CD14-positive monocyte (primary cell): Measurements from ENCODE around the gene MKI67. TPM values are rescaled to one million over a fixed set of nuclear protein-coding genes. Genes with fewer than 3 reads are reported as not detected.

ENCODE experiments used
- DNase-seq, 3 donors: peaks; one replicate each; pipeline ENCODE4 v3.0.0-alpha.2; 2011 to 2022
- H2AFZ ChIP-seq: 2 replicates; pipeline ENCODE4 v1.6.0; 2012; ENCODE audit warnings: mild to moderate bottlenecking, low read depth, low read length, inconsistent platforms; ENCODE audit not compliant: insufficient read depth, poor library complexity, severe bottlenecking
- H3K27ac ChIP-seq, 2 donors: 1 replicate in 1 of 2; 2 replicates in 1 of 2; pipeline ENCODE4 v1.5.1; 2012 to 2013; ENCODE audit warnings: low read length in 2 of 2, control low read depth in 1 of 2, inconsistent platforms in 1 of 2, low read depth in 1 of 2, mild to moderate bottlenecking in 1 of 2
- H3K27me3 ChIP-seq, 2 donors: one replicate each; pipeline versions ENCODE4 v1.6.0 to v1.6.1; 2011 to 2013; ENCODE audit warnings: low read length in 2 of 2; ENCODE audit not compliant: control insufficient read depth in 2 of 2, insufficient read depth in 2 of 2
- H3K36me3 ChIP-seq, 2 donors: replicated peaks in 1 of 2; 1 replicate in 1 of 2; 2 replicates in 1 of 2; pipeline versions ENCODE4 v1.5.1 to v1.6.1; 2012 to 2013; ENCODE audit warnings: low read length in 2 of 2, control low read depth in 1 of 2, inconsistent platforms in 1 of 2, mild to moderate bottlenecking in 1 of 2; ENCODE audit not compliant: insufficient read depth in 2 of 2, control insufficient read depth in 1 of 2
- H3K4me1 ChIP-seq, 2 donors: 1 replicate in 1 of 2; 2 replicates in 1 of 2; pipeline versions ENCODE4 v1.5.1 to v1.6.1; 2012 to 2013; ENCODE audit warnings: low read length in 2 of 2, control low read depth in 1 of 2, inconsistent platforms in 1 of 2, mild to moderate bottlenecking in 1 of 2, moderate library complexity in 1 of 2; ENCODE audit not compliant: insufficient read depth in 2 of 2, control insufficient read depth in 1 of 2
- H3K4me2 ChIP-seq: replicated peaks from 2 replicates; pipeline ENCODE3; 2012; ENCODE audit warnings: low read length, moderate library complexity, mild to moderate bottlenecking; ENCODE audit not compliant: poor library complexity, severe bottlenecking; ENCODE audit errors: extremely low read depth
- H3K4me3 ChIP-seq, 3 experiments: fragments of 200-600 bp in 1 of 3; sonication (generic) in 1 of 3; replicated peaks in 1 of 3; 1 replicate in 2 of 3; 2 replicates in 1 of 3; pipeline ENCODE4 v1.5.1; 2011 to 2013; ENCODE audit warnings: low read length in 3 of 3, mild to moderate bottlenecking in 3 of 3, control low read depth in 2 of 3, low read depth in 2 of 3, inconsistent platforms in 1 of 3, moderate library complexity in 1 of 3
- H3K79me2 ChIP-seq: 2 replicates; pipeline ENCODE4 v1.6.0; 2012; ENCODE audit warnings: mild to moderate bottlenecking, control low read depth, inconsistent platforms, low read length, moderate library complexity; ENCODE audit not compliant: insufficient read depth
- H3K9ac ChIP-seq: 2 replicates; pipeline ENCODE4 v1.6.0; 2017; ENCODE audit warnings: low read length, mild to moderate bottlenecking; ENCODE audit not compliant: insufficient read depth, poor library complexity, severe bottlenecking
- H3K9me3 ChIP-seq, 2 donors: replicated peaks in 1 of 2; 1 replicate in 1 of 2; 2 replicates in 1 of 2; pipeline versions ENCODE4 v1.5.1 to v1.6.1; 2012 to 2013; ENCODE audit warnings: low read length in 2 of 2, control low read depth in 1 of 2; ENCODE audit not compliant: control insufficient read depth in 1 of 2, insufficient read depth in 1 of 2
- H4K20me1 ChIP-seq: 2 replicates; pipeline ENCODE4 v1.6.0; 2012; ENCODE audit warnings: mild to moderate bottlenecking, low read length, control low read depth, moderate library complexity; ENCODE audit not compliant: insufficient read depth
- H3K27ac Mint-ChIP-seq, 7 donors: one replicate each; pipeline ENCODE4 v1.8.0; 2020; ENCODE audit warnings: mild to moderate bottlenecking in 7 of 7, mixed read lengths in 7 of 7, moderate library complexity in 6 of 7, inconsistent platforms in 2 of 7
- H3K27me3 Mint-ChIP-seq, 3 donors: one replicate each; pipeline ENCODE4 v1.8.0; 2021 to 2022; ENCODE audit warnings: low read depth in 3 of 3, mild to moderate bottlenecking in 3 of 3, mixed read lengths in 3 of 3, moderate library complexity in 3 of 3, inconsistent platforms in 1 of 3
- H3K36me3 Mint-ChIP-seq, 2 donors: one replicate each; pipeline ENCODE4 v1.8.0; 2020; ENCODE audit warnings: mixed read lengths in 2 of 2, inconsistent platforms in 1 of 2, mild to moderate bottlenecking in 1 of 2
- H3K4me1 Mint-ChIP-seq: one replicate; pipeline ENCODE4 v1.8.0; 2020; ENCODE audit warnings: mild to moderate bottlenecking, mixed read lengths
- H3K4me3 Mint-ChIP-seq, 2 donors: one replicate each; pipeline ENCODE4 v1.8.0; 2020; ENCODE audit warnings: mild to moderate bottlenecking in 2 of 2, mixed read lengths in 2 of 2, moderate library complexity in 1 of 2
- H3K9me3 Mint-ChIP-seq, 7 donors: one replicate each; pipeline ENCODE4 v1.8.0; 2020 to 2022; ENCODE audit warnings: mixed read lengths in 7 of 7, mild to moderate bottlenecking in 6 of 7, moderate library complexity in 6 of 7, inconsistent platforms in 2 of 7
- CTCF ChIP-seq: fragments of 200-600 bp; IDR thresholded peaks from one replicate; pipeline ENCODE4 v1.8.0; 2022; ENCODE audit warnings: antibody characterized with exemption, mild to moderate bottlenecking
- WGBS: methylation state at CpG from one replicate; pipeline ENCODE4 v1.1.5; 2013; ENCODE audit warnings: missing lambda C conversion rate; ENCODE audit not compliant: insufficient coverage; 5-methylcytosine and 5-hydroxymethylcytosine counted together
- intact Hi-C, 2 donors: fragments of 100-400 bp; cut with micrococcal nuclease; formaldehyde crosslinking; loops; one replicate each; pipeline versions ENCODE4 v1.15.0 to v1.15.1; 2023
- polyA plus RNA-seq, 3 donors: library from polyadenylated mRNA; depleted of rRNA in 1 of 3; unstranded in 2 of 3; stranded (reverse) in 1 of 3; fragments of 300-500 nt in 2 of 3; fragments of >200 nt in 1 of 3; fragmentation: Illumina TruSeq in 2 of 3; gene quantifications; 1 replicate in 2 of 3; 2 replicates in 1 of 3; pipeline ENCODE4 v1.2.3, GENCODE V29; 2012 to 2021

Gene MKI67
- polyA plus RNA-seq, 3 donors, result 0.02 to 0.05 TPM; not detected in 1

- Histone ChIP-seq H3K79me2 (peaks cover 42% of the 10 kb centered on the region), H2AFZ (no peak overlapping the region), H3K27ac (peak overlapping the region; percentile 44 to 59), H3K4me1 (peaks cover 91 to 98% of the 10 kb centered on the region in 2 donors), H3K9me3 (no peaks in the 10 kb centered on the region), H3K27me3 (no peaks in the 10 kb centered on the region), H3K4me2 (no peak overlapping the region), H3K9ac (no peak overlapping the region), H3K4me3 (no peak overlapping the region), H3K36me3 (peaks cover 73 to 74% of the 10 kb centered on the region in 2 donors), H4K20me1 (peaks cover 64% of the 10 kb centered on the region)
- 92% methylated on average over 7 of the region's 9 CpGs for WGBS
- H3K4me3 Mint-ChIP-seq, result peak overlapping the region in 1 of 2 donors; percentile 46
- no peak for DNase-seq
- peaks cover 95% of the 10 kb centered on the region for H3K4me1 Mint-ChIP-seq
- H3K27me3 Mint-ChIP-seq, result peaks cover 0 to 11% (median 2%) of the 10 kb centered on the region in 3 donors
- intact Hi-C loops, result loop anchor here in 1 of 2 donors (5.0 kb wide), 1 partner anchor 83 kb away; no protein-coding TSS in a partner anchor
- H3K36me3 Mint-ChIP-seq, result peaks cover 84 to 94% of the 10 kb centered on the region in 2 donors
- H3K9me3 Mint-ChIP-seq, result peaks cover 0 to 2% (median 0%) of the 10 kb centered on the region in 7 donors
- no peak for TF ChIP-seq CTCF
- H3K27ac Mint-ChIP-seq, result peak overlapping the region; percentile 54 to 100 (median 74)
Observed at GRCh38 chr10:128060341-128061250, 65.6 kb downstream of the MKI67 start.

GRCh38 chr10:128059982-128060293 is 66.3 kb downstream of the MKI67 start:
- 100% methylated on average over 1 of the region's 1 CpG for WGBS
- H3K27me3 Mint-ChIP-seq, result peaks cover 0 to 12% (median 0%) of the 10 kb centered on the region in 3 donors
- Histone ChIP-seq H3K9ac (no peak overlapping the region), H3K4me2 (no peak overlapping the region), H3K27me3 (no peaks in the 10 kb centered on the region), H3K4me1 (peaks cover 91 to 98% of the 10 kb centered on the region in 2 donors), H4K20me1 (peaks cover 64% of the 10 kb centered on the region), H3K9me3 (no peaks in the 10 kb centered on the region), H2AFZ (no peak overlapping the region), H3K27ac (peak overlapping the region; percentile 44 to 59), H3K79me2 (peaks cover 44% of the 10 kb centered on the region), H3K36me3 (peaks cover 74 to 75% of the 10 kb centered on the region in 2 donors), H3K4me3 (no peak overlapping the region)
- intact Hi-C loops, result loop anchor here in 1 of 2 donors (5.0 kb wide), 1 partner anchor 83 kb away; no protein-coding TSS in a partner anchor
- H3K36me3 Mint-ChIP-seq, result peaks cover 85 to 94% of the 10 kb centered on the region in 2 donors
- peaks cover 95% of the 10 kb centered on the region for H3K4me1 Mint-ChIP-seq
- H3K4me3 Mint-ChIP-seq, result no peak overlapping the region
- H3K9me3 Mint-ChIP-seq, result peaks cover 0 to 1% (median 0%) of the 10 kb centered on the region in 7 donors
- DNase-seq, result no peak
- peak overlapping the region; percentile 54 to 100 (median 74) for H3K27ac Mint-ChIP-seq
- no peak for TF ChIP-seq CTCF
